HG02610 (cell line): Measurements from ENCODE around the gene CLDN6.

Experiments
- ATAC-seq: cut with Tn5 transposase; IDR thresholded peaks from one replicate; pipeline ENCODE4 v1.9.1; 2021; ENCODE audit warnings: mild to moderate bottlenecking, moderate library complexity; ENCODE audit not compliant: unreplicated experiment

The CLDN6 gene

DNA sequence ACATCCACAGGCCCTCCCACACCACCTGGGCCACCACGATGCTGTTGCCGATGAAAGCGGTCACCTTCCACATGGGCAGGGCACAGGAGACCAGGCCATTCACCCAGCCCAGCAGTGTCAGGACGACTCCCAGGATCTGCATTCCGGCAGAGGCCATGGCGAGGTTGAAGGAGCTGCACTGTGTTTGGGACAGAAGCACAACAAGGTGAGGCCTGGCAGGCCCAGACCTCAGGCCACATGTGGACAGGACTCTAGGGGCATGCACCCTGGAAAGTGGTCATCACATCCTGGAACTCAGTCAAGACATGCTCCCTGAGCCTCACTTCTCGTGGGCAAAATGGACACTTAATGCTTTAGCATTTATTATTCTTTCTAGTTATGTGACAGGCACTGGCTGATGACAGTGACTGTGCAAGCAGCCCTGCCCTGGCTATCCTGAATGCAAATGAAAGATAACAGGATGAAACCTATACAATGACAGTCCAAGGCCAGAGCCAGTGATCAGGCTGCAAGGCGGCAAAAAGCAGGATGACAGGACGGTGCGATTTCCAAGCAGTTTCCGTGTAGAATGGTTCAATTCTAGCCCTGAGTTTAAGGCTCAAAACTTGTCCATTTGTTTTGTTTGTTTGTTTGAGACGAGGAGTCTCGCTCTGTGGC, 2.0 kb downstream of the CLDN6 start:
- ATAC-seq: no peak

DNA sequence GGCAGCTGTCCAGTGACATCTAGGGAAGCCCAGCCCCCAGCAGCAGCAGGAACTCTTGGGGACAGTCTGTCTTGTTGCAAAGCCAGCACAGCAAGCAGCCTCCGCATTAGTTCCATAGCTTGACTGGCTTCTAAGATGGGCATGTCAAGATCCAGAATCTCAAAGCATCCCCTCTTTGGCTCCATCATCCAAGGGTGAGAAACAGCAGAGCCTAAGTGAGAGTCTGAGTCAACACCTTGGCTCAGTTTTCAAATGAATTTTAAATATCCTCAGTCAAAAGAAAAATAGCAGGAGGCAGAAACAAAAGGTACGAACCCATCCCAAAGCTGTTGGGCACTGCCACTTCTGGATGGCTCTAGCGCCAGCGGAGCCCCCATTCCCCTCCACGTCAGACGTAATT, 3.0 kb downstream of the CLDN6 start:
- ATAC-seq: no peak

DNA sequence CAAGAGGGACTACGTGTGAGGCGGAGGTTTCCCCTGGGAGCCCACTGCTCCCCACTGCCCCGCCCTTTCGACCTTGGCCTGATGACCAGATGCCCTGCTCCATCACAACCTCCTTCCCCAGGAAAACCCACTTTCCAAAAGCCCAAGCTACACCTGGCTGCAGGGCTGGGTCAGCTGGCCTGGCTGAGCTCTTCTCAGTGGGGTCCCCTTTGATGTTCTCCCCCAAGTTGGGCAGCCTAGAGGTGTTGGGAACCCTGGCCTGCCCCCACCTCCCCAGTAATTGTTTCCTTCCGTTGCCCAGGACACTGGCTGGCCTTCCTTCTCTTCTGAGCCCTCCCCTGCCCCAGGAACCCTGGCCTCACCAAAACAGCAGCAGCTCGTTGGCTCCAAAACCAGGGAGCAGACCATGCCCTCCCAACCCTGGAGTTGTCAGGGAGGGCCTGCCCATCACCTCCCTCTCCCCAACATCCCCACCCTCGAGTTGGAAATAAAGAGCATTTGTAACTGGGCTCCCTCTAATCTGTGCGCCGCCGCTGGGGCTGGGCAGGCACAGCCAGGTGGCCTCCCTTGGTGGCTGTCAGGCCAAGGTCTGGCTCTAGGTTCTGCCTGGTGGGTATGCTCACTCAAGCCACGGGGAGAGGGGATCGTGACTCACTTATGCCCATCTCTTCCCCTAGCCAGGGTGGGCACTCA, 3.8 kb downstream of the CLDN6 start:
- no peak for ATAC-seq

DNA sequence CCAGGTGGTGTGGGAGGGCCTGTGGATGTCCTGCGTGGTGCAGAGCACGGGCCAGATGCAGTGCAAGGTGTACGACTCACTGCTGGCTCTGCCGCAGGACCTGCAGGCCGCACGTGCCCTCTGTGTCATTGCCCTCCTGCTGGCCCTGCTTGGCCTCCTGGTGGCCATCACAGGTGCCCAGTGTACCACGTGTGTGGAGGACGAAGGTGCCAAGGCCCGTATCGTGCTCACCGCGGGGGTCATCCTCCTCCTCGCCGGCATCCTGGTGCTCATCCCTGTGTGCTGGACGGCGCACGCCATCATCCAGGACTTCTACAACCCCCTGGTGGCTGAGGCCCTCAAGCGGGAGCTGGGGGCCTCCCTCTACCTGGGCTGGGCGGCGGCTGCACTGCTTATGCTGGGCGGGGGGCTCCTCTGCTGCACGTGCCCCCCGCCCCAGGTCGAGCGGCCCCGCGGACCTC, 4.5 kb downstream of the CLDN6 start:
- no peak for ATAC-seq

DNA sequence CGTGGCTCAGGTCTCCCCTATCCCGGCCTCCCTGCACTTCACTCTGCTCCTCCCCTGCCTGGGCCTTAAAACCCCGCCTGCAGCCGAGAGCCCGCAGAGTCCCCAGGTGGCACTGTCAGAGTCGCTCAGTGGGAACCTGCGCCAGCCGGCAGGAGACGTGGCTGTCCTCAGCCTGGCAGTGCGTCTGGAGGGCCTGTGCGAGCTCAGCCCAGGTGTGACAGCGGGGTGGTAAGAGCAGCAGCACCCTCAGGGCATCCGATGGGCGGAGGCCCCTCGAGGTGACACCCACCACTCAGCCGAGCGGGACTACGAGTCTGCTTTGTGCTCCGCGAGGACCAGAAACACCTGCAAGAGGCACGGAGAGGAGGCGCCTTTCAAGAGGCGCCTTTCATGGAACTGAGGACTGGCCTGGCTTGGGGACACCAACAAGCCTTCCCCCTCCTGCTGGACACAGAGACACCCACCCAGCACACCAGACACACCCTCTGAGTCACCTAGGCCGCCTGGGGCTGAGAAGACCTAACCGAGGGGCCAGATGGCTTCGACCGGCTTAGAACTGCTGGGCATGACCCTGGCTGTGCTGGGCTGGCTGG, 5.1 kb downstream of the CLDN6 start, which contains the start of gene CLDN9:
CLDN9 (plus strand) TSS at position 96 of the 593 bp plus-strand sequence; CDS start at position 536, 440 bp downstream.
- ATAC-seq: no peak

DNA sequence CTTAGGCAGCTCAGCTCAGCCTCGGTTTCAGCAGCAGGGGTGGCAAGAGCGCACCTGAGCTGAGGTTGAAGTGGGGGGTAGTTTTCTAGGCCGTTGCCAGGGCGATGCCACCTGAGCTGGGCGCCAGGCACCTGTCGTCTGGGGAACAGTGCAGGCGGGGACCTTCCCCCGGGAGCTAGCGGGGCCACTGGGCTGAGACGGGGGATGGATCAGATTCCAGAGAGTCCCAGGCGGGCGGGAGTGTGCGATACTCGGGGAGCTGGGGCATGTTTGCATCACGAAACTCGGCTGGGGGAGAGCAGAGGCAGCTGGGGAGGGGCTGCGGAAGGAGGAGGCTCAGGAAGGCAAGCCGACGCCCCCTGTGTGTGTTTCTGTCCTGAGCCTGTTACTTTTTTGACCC, 5.7 kb downstream of the CLDN6 start:
- no peak for ATAC-seq

DNA sequence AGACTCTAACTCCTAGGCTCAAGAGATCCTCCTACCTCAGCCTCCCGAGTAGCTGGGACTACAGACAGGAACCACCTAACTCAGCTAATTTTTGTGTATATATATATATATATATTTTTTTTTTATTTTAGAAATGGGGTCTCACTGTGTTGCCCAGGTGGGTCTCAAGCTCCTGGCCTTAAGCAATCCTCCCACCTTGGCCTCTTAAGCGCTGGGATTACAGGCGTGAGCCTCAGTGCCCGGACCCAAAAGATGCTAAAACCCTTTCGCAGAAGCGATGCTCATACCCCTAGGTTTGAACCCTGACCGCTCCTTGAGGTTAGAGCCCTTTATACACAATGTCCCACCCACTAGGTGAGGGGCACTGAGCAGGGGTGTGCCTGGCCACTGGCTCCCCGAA, 7.5 kb downstream of the CLDN6 start:
- no peak for ATAC-seq

DNA sequence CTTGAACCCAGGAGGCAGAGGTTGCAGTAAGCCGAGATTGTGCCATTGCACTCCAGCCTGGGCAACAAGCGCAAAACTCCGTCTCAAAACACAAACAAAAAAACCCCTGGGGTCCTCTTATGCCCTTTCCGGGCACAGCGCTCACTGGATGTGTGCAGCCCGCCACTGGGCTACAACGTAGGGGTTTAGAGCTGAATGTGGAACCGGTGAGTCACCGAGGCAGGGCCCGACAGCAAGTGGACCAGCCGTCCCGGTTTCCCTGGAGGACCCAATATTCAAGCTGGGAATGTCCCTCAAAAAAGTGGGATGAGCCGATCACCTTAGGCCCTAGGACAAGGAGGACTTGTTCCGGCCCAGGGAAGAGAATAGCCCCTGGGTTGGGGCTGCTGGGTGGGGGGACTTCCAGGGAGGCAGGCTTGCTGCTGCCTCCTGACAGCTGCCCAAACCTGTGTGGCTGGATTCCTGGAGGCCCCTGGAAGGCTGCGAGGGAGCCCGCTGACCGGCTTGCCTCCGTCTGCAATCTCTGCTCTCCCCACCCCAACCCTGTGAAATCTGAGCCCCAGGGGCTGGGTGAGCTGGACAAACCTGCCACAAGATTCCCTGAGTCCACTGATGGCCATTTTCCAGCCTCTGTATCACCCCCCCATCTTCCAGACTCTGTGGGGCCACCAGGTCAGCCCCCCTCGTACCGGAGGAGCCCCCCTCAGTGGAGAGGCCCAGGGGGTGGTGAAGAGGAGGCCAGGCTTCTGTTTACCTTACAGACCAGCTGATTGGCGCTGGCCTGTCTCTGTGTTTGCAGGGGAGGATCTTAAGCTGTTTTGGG, 8.2 kb downstream of the CLDN6 start:
- ATAC-seq: no peak

DNA sequence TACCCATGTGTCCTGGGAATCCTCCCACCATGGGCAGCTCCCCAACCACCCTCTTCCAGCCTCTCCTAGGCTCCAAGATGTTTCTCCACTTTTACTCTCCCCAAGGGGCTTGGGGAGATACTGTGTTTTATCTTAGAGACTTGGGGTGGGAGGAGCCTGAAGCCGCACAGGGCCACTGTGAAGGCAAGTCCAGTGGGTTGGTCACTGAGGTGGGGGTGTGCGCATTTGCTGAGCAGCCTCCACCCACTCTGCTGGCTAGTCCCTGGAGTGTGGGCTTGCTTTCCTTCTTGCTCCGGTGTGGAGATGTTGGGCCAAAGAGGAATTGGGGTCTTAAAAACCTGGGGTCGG, 9.3 kb downstream of the CLDN6 start:
- ATAC-seq: no peak

DNA sequence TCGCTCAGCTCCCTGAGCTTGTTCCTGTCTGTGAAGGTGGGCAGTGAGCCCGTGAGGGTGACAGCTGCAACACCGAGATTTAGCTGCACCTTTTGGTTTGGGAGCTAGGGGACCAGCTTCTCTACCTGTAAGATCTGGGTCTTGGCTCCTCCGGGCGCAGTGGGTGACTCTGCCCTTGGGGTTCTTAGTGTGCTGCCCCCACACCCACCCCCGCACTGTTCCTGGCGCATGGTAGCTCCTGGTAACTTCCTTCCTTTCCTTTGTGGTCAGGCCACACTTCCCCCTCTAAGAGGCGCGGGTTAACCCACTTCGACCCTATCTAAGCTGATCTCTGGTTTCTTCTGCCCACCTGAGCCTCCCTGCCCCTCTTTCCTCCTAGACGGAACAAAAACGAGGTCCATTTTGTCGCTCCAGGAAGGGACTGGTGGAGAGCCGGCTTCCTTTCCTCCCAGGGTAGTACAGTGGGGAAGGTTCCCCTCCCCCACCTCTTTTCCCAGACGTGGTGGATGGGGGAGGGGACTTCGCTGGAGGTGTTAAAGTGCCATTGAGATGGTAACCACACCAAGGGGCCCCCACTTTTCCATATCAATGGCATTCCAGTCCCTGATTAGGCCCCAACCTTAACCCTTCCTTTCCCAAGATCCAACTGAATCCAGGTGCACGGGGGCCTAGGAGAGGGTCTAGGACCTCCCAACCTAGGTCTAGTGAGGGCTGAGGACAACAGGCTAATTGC, 9.9 kb downstream of the CLDN6 start:
- no peak for ATAC-seq

DNA sequence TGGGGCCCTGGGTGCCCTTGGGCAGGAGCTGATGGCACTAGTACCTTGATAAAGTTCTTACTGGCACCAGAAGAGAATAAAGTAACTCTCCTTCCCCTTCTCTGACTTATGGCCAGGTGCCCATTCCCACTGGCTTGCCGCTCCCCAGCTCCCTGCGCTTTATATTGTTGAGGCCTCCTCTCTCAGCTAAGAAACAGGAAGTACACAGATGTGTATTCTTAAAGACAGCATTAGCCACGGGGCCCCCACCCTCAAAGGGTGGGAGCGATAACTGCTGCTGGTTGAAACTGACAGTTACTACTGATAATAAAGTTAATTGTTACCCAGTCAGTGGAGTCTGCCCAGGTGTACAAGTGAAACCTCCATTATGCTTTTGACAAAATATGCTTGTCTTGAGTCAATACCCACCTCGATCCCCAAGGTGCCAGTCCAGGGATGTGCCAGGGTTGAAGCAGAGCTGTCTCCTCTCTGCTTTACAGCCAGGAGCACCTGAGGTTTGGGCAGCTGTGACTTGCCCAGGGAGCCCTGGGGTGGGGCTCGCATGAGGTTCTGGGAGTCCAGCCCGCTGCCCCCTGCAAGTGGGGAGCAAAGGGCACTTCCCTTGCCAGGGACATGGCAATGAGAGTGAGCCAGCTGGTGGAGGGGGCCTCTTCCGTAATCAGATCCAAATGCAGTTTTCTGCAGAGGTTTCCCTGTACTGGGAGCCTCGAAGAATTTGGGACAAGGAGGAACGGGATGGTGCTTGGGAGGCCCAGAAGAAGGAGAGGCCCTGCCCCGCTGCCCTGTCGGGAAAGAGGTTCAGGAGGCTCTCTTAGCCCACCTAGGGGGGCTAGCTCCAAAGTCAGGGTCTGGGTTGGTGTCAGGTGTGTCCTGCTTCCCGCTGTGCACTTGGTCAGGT, 10.7 kb downstream of the CLDN6 start:
- ATAC-seq: no peak

DNA sequence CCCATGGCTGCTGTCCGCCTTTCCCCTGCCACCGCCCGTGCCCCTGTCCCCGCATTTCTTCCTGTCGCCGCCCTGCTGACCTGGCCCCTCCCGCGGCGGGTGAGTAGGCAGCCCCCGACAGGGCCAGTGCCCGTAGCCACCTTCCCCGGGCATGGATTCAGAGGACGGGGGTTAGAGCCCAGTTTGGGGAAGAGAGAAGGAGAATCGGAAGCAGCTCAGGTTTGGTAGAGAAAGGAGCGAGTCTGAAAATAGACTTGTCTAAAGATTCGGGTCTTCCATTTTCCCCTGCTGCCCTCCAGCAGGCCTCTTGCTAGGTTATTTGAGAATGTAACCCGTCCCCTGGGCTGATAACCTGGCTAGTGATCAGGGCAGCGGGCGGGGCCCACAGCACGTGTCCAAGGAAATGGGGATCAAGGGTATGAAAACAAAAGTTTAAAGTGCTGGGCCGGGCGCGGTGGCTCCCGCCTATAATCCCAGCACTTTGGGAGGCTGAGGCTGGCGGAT, 13.2 kb downstream of the CLDN6 start:
- ATAC-seq: no peak

DNA sequence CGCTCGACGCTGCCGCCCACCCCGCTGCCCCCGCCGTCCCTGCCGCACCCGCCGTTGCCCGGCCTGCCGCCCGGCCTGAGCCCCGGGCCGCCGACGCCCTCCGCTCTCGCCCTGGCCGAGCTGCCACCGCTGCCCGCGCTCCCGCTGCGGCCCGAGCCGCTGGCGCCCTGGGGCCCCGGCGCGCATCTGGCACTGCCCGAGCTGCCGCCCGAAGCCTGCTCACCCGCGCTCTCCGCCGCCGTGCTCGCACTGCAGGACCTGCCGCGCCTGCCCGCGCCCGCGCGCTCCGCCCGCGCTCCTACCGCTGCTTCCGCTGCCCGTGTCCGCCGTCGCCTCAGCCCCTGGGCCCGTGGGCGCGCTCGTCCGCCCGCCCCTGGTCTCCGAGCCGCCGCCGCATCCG, 13.7 kb downstream of the CLDN6 start:
- ATAC-seq: no peak

DNA sequence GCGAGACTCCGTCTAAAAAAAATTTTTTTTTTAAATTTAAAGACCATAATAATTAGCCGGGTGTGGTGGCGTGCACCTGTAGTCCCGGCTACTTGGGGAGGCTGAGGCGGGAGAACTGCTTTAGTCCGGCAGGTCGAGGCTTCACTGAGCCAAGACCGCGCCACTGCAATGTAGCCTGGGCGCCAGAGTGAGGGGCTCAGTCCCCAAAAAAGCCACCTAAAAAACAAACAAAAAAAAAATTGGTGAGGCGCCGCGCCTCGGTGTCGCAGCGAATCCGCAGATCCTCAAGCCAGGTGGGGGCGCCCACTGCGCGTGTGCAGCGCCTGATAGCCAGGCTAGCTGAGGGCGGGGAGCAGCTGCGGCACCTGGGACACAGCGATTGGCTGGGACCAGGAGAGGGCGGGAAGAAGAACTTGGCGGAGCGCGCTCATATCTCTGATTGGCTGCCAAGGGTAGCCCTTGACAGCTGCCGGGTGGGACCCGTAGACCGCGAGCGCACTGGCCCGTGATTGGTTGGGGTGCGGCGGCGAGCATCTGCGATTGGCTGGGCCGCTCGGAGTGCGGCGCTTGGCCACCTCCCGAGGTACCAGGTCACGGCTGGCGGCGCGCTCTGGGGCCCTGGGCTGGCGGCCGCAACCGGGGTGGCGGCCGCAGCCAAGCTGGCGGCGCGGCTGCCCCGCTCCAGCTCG, 14.3 kb downstream of the CLDN6 start:
- peak; percentile 98 for ATAC-seq

DNA sequence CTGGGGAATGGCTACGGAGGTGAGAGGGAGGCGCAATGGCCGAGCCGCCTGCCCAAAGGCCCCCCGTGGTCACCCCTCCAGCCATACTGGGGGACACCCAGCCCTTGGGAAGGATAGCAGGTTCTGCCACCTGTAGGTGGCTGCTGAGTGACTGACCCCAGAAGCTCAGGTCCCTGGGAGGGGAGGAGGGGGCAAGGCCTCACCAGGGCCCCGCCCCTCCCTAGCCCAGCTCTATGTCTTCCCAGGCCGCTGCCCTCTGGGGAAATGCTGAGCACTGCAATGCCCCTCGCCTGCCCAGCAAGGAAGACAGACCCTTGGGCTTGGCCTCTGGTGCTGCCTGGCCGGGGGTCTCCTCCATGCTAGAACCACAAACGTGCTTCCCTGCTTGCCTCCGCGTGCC, 16.7 kb downstream of the CLDN6 start:
- no peak for ATAC-seq

DNA sequence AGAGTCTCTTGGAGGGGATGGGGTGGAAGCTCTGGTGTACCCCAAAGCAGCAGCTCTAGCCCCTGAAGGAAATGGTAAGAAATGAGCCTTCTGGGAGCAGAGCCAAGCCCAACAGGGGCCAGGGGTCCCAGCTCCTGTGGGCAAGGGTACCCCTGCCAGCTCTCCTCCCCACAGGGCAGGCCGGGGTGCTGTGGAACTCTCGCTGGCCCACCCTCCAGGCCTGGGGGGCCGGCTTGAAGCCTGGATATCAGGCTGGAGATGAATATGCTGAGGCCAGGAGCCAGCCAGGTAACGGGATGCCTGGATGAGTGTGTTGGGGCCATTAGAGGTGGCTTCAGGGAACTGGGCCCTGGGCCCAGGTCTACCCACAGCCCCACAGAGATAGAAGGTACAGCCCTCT, 17.4 kb downstream of the CLDN6 start:
- ATAC-seq: no peak

DNA sequence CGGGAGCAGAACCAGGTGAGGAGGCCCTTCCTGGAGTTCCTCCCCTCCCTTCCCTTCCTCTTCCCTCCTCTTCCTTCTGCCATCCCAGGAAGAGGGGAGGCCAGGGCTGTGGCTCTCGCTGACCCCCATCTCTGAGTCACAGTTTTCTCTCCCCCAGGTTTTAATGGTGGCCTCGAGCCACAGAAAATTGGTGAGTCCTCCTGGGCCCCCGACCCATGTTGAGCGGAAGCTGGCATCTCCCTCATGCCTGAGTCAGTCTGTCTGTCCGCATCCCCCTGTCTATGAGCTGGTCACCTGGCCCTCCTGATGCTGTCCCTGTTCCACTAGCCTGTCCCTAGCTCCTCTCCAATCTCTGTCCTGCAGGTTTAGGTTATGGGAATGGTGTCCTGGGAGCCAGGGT, 18.1 kb downstream of the CLDN6 start:
- no peak for ATAC-seq

DNA sequence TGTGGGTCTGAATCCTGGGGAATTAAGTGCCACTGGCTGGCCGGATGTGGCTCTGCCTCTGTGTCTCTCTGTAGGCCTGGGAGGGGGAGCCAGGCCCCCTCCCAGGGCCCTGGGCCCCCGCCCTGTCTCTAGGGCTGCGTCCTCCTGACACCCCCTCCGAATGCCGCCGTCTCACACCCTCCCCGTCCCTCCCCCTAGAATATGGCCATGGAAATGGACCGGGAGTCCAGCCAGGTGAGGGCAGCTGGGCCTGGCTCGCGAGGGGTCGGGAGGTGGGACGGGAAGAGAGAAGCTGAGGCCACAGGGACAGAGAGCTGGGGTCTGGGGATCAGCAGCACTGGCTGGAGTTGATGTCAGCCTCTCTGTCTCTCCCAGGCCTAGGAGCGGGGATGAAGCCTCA, 21.7 kb downstream of the CLDN6 start:
- no peak for ATAC-seq
